HepG2 (cell line): ENCODE data around the gene CBLC. TPM values are rescaled to one million over a fixed set of nuclear protein-coding genes. Genes with fewer than 3 reads are reported as not detected.
A peak's percentile ranks its signal among the peaks of the same experiment; 100 is the strongest.

Experiments
- CBFB ChIP-seq: sonication (generic); formaldehyde crosslinking; IDR thresholded peaks from 2 replicates; pipeline ENCODE4 v1.4.0; 2020; ENCODE audit warnings: missing genetic modification reagents
- CCAR2 ChIP-seq: fragments of 200-400 bp; formaldehyde crosslinking; optimal IDR thresholded peaks from 2 replicates; pipeline ENCODE3; 2018; ENCODE audit warnings: low read depth, mild to moderate bottlenecking, low read length, moderate library complexity
- CREB1 ChIP-seq, 2 experiments: fragments of 450-650 bp in 1 of 2; IDR thresholded peaks; 2 replicates each; pipeline ENCODE4 v1.6.1; 2016 to 2017; ENCODE audit warnings: control low read depth in 1 of 2, mild to moderate bottlenecking in 1 of 2, missing compliant biosample characterization in 1 of 2, missing genetic modification characterization in 1 of 2
- ESRRA ChIP-seq: sonication (generic); formaldehyde crosslinking; IDR thresholded peaks from 2 replicates; pipeline ENCODE4 v1.5.1; 2020; ENCODE audit warnings: mild to moderate bottlenecking, low read depth, missing genetic modification reagents
- FOXC1 ChIP-seq: sonication (generic); formaldehyde crosslinking; IDR thresholded peaks from 2 replicates; pipeline ENCODE4 v1.8.0; 2022; ENCODE audit warnings: mild to moderate bottlenecking, missing genetic modification reagents, borderline replicate concordance
- MIER2 ChIP-seq: IDR thresholded peaks from 2 replicates; pipeline ENCODE4 v1.6.1; 2016; ENCODE audit warnings: missing biosample characterization, missing genetic modification reagents
- PAX8 ChIP-seq: sonication (generic); formaldehyde crosslinking; IDR thresholded peaks from 2 replicates; pipeline ENCODE4 v1.8.0; 2022; ENCODE audit warnings: mild to moderate bottlenecking, missing genetic modification reagents, borderline replicate concordance
- SMC3 ChIP-seq: IDR thresholded peaks from 2 replicates; pipeline ENCODE4 v1.6.1; 2011; ENCODE audit warnings: low read length, improper control_type of control experiment
- TCF12 ChIP-seq, 2 experiments: fragments of 450-650 bp in 1 of 2; sonication (generic) in 1 of 2; formaldehyde crosslinking in 1 of 2; IDR thresholded peaks; 2 replicates each; pipeline versions ENCODE4 v1.6.1 to v1.8.0; 2017 to 2022; ENCODE audit warnings: antibody characterized with exemption in 1 of 2, mild to moderate bottlenecking in 1 of 2, missing genetic modification reagents in 1 of 2, moderate library complexity in 1 of 2
- ZFP37 ChIP-seq: sonication (generic); formaldehyde crosslinking; IDR thresholded peaks from 2 replicates; pipeline ENCODE4 v1.4.0; 2020; ENCODE audit warnings: missing genetic modification reagents, borderline replicate concordance
- ZMYM4 ChIP-seq: sonication (generic); formaldehyde crosslinking; IDR thresholded peaks from 2 replicates; pipeline ENCODE4 v1.8.1; 2023; ENCODE audit warnings: mild to moderate bottlenecking, missing genetic modification reagents
- ZNF207 ChIP-seq: fragments of 450-650 bp; IDR thresholded peaks from 2 replicates; pipeline ENCODE4 v1.6.1; 2016; ENCODE audit warnings: antibody characterized with exemption, borderline replicate concordance
- ZNF670 ChIP-seq: sonication (generic); formaldehyde crosslinking; IDR thresholded peaks from 2 replicates; pipeline ENCODE4 v1.8.0; 2022; ENCODE audit warnings: mild to moderate bottlenecking, missing genetic modification reagents, borderline replicate concordance
- ZNF75D ChIP-seq: sonication (generic); formaldehyde crosslinking; IDR thresholded peaks from 2 replicates; pipeline ENCODE4 v1.8.1; 2023; ENCODE audit warnings: missing genetic modification reagents, mild to moderate bottlenecking, borderline replicate concordance
- ZNF772 ChIP-seq: sonication (generic); formaldehyde crosslinking; IDR thresholded peaks from 2 replicates; pipeline ENCODE4 v1.5.0; 2020; ENCODE audit warnings: mild to moderate bottlenecking, missing genetic modification reagents
- ZNF790 ChIP-seq: sonication (generic); formaldehyde crosslinking; IDR thresholded peaks from 2 replicates; pipeline ENCODE4 v1.8.0; 2022; ENCODE audit warnings: missing genetic modification reagents, mild to moderate bottlenecking, borderline replicate concordance
- ZNF816 ChIP-seq: sonication (generic); formaldehyde crosslinking; IDR thresholded peaks from 2 replicates; pipeline ENCODE4 v1.8.0; 2022; ENCODE audit warnings: missing genetic modification reagents, mild to moderate bottlenecking, borderline replicate concordance
- ZSCAN31 ChIP-seq: sonication (generic); formaldehyde crosslinking; IDR thresholded peaks from 2 replicates; pipeline ENCODE4 v1.5.0; 2020; ENCODE audit warnings: low read depth, mild to moderate bottlenecking, missing genetic modification reagents
- polyA plus RNA-seq, 8 experiments: library from polyadenylated mRNA; depleted of rRNA in 3 of 8; stranded (reverse) in 7 of 8; unstranded in 1 of 8; fragments of >200 nt; fragmentation: Illumina TruSeq in 4 of 8; extraction: Trizol in 4 of 8; gene quantifications; 2 replicates each; pipeline versions ENCODE4 v1.2.1 to v1.2.3, GENCODE V29; 2011 to 2016; ENCODE audit warnings: low read depth in 4 of 8, missing spikeins in 1 of 8, mixed read lengths in 1 of 8; ENCODE audit not compliant: insufficient read depth in 1 of 8
- total RNA-seq, 5 experiments: library from RNA; depleted of rRNA; stranded (reverse); fragments of >200 nt; fragmentation: Illumina TruSeq; extraction: Trizol; gene quantifications; 2 replicates each; pipeline ENCODE4 v1.2.3, GENCODE V29; 2016; ENCODE audit warnings: low read depth in 1 of 5
- TF ChIP-seq, protein P1 (sequence below): sonication (generic); formaldehyde crosslinking; conservative IDR thresholded peaks from 2 replicates; pipeline ENCODE4 v1.8.1; 2023; ENCODE audit warnings: missing genetic modification reagents
- TF ChIP-seq, protein P2 (sequence below): sonication (generic); formaldehyde crosslinking; IDR thresholded peaks from 2 replicates; pipeline ENCODE4 v1.9.0; 2021; ENCODE audit warnings: missing genetic modification reagents, borderline replicate concordance
- TF ChIP-seq, protein P3 (sequence below): sonication (generic); formaldehyde crosslinking; IDR thresholded peaks from 2 replicates; pipeline ENCODE4 v1.8.0; 2022; ENCODE audit warnings: missing genetic modification reagents, mild to moderate bottlenecking, inconsistent platforms, borderline replicate concordance
- TF ChIP-seq, protein P4 (sequence below): IDR thresholded peaks from 2 replicates; pipeline ENCODE4 v1.6.1; 2016; ENCODE audit warnings: mild to moderate bottlenecking, missing biosample characterization, missing genetic modification reagents

The CBLC gene
- total and polyA plus RNA-seq, 2 of the 13 experiments (the other 11 are each of a cell fraction or from before 2014, with no cell fraction given) = 1.8 to 2.6 TPM

DNA sequence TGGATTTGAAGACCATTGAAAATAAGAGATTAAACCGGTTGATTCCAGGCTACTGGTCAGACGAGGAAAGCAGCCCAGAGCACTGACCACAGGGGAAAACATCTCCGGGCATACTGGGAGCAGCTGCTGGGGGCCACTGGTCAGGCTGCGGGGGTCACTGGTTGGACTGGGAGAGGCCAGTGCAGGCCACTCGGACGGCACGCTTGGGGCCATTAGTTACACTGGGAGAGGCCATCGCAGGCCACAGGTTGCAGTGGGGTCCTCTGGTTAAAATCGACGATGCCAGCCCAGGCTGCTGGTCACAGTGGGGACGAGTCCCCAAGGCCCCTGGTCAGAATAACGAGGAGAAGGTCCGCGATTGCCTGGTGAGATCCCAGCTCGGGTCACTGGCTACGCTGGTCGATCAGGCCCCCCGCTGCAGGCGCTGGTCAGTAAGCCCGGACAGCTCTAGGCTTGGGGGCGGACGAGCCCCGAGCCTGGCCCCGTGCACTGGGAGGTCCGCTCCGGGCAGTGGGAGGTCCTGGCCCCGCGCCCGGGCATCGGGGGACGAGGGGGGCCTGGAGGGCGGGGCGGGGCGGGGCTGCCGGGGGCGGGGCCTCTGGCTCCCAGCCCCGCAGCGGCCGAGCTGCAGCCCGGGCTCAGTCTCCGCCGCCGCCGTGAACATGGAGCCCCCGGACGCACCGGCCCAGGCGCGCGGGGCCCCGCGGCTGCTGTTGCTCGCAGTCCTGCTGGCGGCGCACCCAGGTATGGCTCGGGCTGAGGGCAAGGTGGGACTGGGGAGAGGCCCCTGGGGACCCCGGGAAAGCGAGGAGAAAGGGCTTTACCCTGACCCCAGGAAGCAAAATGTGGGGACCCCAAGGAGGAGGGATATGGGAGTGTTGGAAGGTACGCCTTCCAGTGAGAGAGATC, 31.0 kb downstream of the CBLC start, which contains the start of gene BCAM (continued):
- TF ChIP-seq ZNF75D (no peak), CBFB (no peak), ZNF790 (CRISPR knock-in tag) (0 out of 2 replicates have a peak, but pooled peaks have one; percentile 41), ZNF670 (CRISPR knock-in tag) (no peak), CREB1 (IDR thresholded peaks at IDR 0.05) (no peak), CREB1 (CRISPR knock-in tag; IDR thresholded peaks at IDR 0.05) (no peak), ZSCAN31 (CRISPR knock-in tag) (no peak), PAX8 (CRISPR knock-in tag) (peak; percentile 77; the same call in 1 of the 2 replicates), CCAR2 (no peak), ZMYM4 (CRISPR knock-in tag) (peak; percentile 14; the same call in 1 of the 2 replicates), SMC3 (no peak), TCF12 (IDR thresholded peaks at IDR 0.05) (no peak), TCF12 (CRISPR knock-in tag; IDR thresholded peaks at IDR 0.05) (peak; percentile 35; the same call in 1 of the 2 replicates), ZNF207 (no peak), ZNF772 (no peak; the same call in 1 of the 2 replicates), ZFP37 (CRISPR knock-in tag) (no peak), FOXC1 (CRISPR knock-in tag) (0 out of 2 replicates have a peak, but pooled peaks have one; percentile 13), MIER2 (no peak), ESRRA (CRISPR knock-in tag) (0 out of 2 replicates have a peak, but pooled peaks have one; percentile 48), ZNF816 (CRISPR knock-in tag) (no peak)
- TF ChIP-seq, protein P1, sequence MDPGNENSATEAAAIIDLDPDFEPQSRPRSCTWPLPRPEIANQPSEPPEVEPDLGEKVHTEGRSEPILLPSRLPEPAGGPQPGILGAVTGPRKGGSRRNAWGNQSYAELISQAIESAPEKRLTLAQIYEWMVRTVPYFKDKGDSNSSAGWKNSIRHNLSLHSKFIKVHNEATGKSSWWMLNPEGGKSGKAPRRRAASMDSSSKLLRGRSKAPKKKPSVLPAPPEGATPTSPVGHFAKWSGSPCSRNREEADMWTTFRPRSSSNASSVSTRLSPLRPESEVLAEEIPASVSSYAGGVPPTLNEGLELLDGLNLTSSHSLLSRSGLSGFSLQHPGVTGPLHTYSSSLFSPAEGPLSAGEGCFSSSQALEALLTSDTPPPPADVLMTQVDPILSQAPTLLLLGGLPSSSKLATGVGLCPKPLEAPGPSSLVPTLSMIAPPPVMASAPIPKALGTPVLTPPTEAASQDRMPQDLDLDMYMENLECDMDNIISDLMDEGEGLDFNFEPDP (CRISPR knock-in tag) = no peak
- TF ChIP-seq, protein P2, sequence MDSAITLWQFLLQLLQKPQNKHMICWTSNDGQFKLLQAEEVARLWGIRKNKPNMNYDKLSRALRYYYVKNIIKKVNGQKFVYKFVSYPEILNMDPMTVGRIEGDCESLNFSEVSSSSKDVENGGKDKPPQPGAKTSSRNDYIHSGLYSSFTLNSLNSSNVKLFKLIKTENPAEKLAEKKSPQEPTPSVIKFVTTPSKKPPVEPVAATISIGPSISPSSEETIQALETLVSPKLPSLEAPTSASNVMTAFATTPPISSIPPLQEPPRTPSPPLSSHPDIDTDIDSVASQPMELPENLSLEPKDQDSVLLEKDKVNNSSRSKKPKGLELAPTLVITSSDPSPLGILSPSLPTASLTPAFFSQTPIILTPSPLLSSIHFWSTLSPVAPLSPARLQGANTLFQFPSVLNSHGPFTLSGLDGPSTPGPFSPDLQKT (CRISPR knock-in tag) = no peak
- TF ChIP-seq, protein P3, sequence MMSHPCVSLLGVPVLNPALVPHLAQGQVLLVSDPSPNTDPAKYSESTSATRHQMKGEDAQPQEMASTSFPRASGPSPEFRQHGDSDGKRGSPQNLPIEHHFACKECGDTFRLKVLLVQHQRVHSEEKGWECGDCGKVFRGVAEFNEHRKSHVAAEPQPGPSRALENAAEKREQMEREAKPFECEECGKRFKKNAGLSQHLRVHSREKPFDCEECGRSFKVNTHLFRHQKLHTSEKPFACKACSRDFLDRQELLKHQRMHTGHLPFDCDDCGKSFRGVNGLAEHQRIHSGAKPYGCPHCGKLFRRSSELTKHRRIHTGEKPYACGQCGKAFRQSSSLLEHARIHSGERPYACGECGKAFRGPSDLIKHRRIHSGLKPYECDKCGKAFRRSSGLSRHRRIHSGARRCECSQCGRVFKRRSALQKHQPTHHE (CRISPR knock-in tag) = no peak
- TF ChIP-seq, protein P4, sequence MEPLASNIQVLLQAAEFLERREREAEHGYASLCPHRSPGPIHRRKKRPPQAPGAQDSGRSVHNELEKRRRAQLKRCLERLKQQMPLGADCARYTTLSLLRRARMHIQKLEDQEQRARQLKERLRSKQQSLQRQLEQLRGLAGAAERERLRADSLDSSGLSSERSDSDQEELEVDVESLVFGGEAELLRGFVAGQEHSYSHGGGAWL (CRISPR knock-in tag) = no peak
